ENCODE measurements around the gene C6orf58. TPM values are rescaled to one million over a fixed set of nuclear protein-coding genes. Genes with fewer than 3 reads are reported as not detected.

Gene C6orf58
- total RNA-seq (2014; rRNA removed; shearing (Covaris generic)) = not detected in 2 replicates

DNA sequence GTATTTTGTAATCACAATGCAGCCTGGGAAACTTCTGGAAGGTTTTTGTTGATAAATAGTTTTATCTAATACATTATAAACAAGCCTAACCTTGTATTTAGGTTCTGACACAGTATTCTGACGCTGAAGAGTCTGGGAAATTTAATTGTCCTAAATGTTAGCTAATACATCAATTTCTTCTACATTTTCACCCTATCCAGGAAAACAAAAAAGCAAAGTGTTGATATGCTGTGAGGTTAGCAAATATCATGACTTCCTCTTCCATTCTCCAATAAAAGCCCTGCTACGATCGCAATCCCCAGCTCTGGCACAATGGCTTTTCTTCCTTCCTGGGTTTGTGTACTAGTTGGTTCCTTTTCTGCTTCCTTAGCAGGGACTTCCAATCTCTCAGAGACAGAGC, at the start of gene C6orf58:
C6orf58 (plus strand) TSS at position 301 of the 400 bp plus-strand sequence; CDS start at position 313, 12 bp downstream.
- Histone ChIP-seq H3K4me3 (no peak within 1 kb of the TSS), H3K36me3 (no peaks in the 10 kb centered on the region), H3K9me3 (replicated peaks) (no peaks in the 10 kb centered on the region), H3K27me3 (no peaks in the 10 kb centered on the region), H3K27ac (no peak within 1 kb of the TSS), H3K4me1 (no peaks in the 10 kb centered on the region)
- no peak for DNase-seq

- Histone ChIP-seq H3K4me3 (no peak overlapping the region), H3K27me3 (0 out of 2 replicates have a peak, but pooled peaks cover 5% of the 10 kb centered on the region), H3K9me3 (replicated peaks) (no peaks in the 10 kb centered on the region), H3K4me1 (no peaks in the 10 kb centered on the region), H3K27ac (no peak overlapping the region), H3K36me3 (no peaks in the 10 kb centered on the region)
- DNase-seq = no peak
Observed at GRCh38 chr6:127533011-127533410, 44.0 kb upstream of the C6orf58 start.

DNA sequence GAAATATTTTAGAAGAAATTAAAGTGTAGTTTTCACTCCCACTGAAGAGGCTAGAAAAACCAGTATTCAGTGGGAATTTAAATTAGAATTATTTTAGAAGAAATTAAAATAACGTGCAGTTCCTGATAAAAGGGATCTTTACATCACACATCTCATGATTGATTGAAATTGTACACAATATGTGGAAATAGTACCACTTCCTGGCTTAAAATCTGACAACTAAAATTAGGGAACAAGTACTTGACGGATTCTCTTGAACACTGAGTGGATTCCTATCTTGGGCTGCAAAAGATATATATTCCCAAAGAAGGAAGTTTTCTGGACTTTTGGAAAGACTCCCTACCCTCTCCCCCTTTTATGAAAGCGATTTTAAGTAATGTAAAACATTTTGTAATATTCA, 43.2 kb upstream of the C6orf58 start:
- Histone ChIP-seq H3K27me3 (0 out of 2 replicates have a peak, but pooled peaks cover 5% of the 10 kb centered on the region), H3K36me3 (no peaks in the 10 kb centered on the region), H3K4me1 (no peaks in the 10 kb centered on the region), H3K27ac (no peak overlapping the region), H3K9me3 (replicated peaks) (no peaks in the 10 kb centered on the region), H3K4me3 (no peak overlapping the region)
- no peak for DNase-seq

DNA sequence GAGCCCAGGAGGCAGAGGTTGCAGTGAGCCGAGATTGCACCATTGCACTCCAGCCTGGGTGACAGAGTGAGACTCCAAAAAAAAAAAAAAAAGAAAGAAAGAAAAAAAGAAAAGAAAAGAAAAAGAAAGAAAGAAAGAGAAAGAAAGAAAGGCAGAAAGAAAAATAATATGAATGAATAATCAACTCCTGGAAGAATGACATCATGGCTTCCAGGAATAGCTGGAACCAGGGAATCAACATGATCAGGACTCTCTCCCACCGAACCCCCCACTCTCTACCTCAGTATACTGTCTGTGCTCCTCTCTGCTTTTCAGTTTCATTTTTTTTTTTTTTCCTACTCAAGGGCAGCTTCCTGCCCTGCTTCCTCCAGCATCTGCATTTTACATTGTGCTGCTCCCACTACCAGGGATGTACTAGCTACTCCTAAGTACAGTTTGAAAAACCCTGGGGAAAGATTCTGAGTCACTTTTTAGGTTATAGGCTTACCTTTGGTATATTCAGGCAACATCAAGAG, 38.2 kb upstream of the C6orf58 start:
- DNase-seq = no peak
- no peak overlapping the region for H3K4me3 ChIP-seq
- no peaks in the 10 kb centered on the region for H3K27me3 ChIP-seq
- no peaks in the 10 kb centered on the region for H3K9me3 ChIP-seq (replicated peaks)
- H3K4me1 ChIP-seq = no peaks in the 10 kb centered on the region
- H3K27ac ChIP-seq = no peak overlapping the region
- no peaks in the 10 kb centered on the region for H3K36me3 ChIP-seq

GRCh38 chr6:127539272-127539671, 37.7 kb upstream of the C6orf58 start:
- DNase-seq = peak in 1 of 2 experiments; percentile 24
- no peak overlapping the region for H3K4me3 ChIP-seq

GRCh38 chr6:127547215-127547614, 29.8 kb upstream of the C6orf58 start:
- H3K4me3 ChIP-seq = no peak overlapping the region
- H3K4me1 ChIP-seq = no peaks in the 10 kb centered on the region
- no peaks in the 10 kb centered on the region; the same call in 1 of the 2 replicates for H3K27me3 ChIP-seq
- H3K9me3 ChIP-seq (replicated peaks) = no peaks in the 10 kb centered on the region
- H3K27ac ChIP-seq = no peak overlapping the region
- no peaks in the 10 kb centered on the region for H3K36me3 ChIP-seq
- peak; percentile 15 to 24 for DNase-seq

More at GRCh38 chr6:127539272-127539671, 37.7 kb upstream of the C6orf58 start:
- Histone ChIP-seq H3K4me1 (no peaks in the 10 kb centered on the region), H3K36me3 (no peaks in the 10 kb centered on the region), H3K9me3 (replicated peaks) (no peaks in the 10 kb centered on the region), H3K27ac (no peak overlapping the region), H3K27me3 (no peaks in the 10 kb centered on the region)

DNA sequence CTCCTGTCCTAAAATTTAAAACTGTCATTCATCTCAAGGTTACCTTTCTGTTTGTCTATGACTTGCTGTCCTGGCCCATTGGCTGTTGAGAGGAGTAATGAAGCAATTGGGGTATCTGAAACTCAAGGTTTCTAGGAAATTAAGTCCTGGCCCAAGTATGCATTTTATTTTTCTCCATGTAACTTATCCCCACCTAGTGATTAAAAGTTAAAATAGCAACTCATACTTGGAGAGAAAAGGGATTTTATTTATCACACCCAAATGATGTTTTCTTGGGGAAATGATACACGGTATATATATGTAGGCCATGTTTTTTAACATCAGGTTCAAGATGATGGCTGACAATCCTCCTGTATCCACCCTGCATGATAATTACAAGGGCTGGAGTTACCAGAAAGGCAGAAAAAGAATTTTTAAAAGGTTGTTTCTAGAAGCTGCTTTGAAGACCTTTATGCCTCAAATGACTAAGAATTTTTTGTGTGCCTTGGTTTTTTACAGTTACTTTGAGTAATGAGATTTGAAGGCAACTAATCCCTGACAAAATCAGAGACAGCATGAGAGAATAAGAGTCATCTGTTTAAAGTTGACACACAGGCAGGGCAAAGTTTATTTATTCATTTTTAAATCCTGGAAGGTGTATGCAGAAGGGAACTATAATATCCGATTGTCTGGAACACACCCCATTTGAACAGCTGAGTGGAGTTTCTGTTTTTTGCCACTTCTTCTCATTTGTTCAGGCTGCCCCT, 28.9 kb upstream of the C6orf58 start:
- no peak overlapping the region for H3K4me3 ChIP-seq
- no peaks in the 10 kb centered on the region for H3K4me1 ChIP-seq
- no peaks in the 10 kb centered on the region for H3K9me3 ChIP-seq (replicated peaks)
- peak in 1 of 2 experiments; percentile 10 for DNase-seq
- no peaks in the 10 kb centered on the region; the same call in 1 of the 2 replicates for H3K27me3 ChIP-seq
- H3K36me3 ChIP-seq = no peaks in the 10 kb centered on the region
- H3K27ac ChIP-seq = no peak overlapping the region

- Histone ChIP-seq H3K27me3 (no peaks in the 10 kb centered on the region; the same call in 1 of the 2 replicates), H3K4me1 (no peaks in the 10 kb centered on the region), H3K27ac (no peak overlapping the region), H3K36me3 (no peaks in the 10 kb centered on the region), H3K4me3 (no peak overlapping the region), H3K9me3 (replicated peaks) (no peaks in the 10 kb centered on the region)
- DNase-seq = no peak
Observed at GRCh38 chr6:127550403-127550802, 26.6 kb upstream of the C6orf58 start.

- peak; percentile 30 to 65 for DNase-seq
Observed at GRCh38 chr6:127554435-127555006, 22.5 kb upstream of the C6orf58 start.

GRCh38 chr6:127561660-127562059, 15.3 kb upstream of the C6orf58 start:
- no peaks in the 10 kb centered on the region for H3K36me3 ChIP-seq
- H3K27ac ChIP-seq = no peak overlapping the region
- DNase-seq = peak in 1 of 2 experiments; percentile 16
- H3K4me1 ChIP-seq = no peaks in the 10 kb centered on the region
- H3K4me3 ChIP-seq = no peak overlapping the region
- H3K27me3 ChIP-seq = no peaks in the 10 kb centered on the region
- H3K9me3 ChIP-seq (replicated peaks) = no peaks in the 10 kb centered on the region

More at GRCh38 chr6:127554435-127555006, 22.5 kb upstream of the C6orf58 start:
- Histone ChIP-seq H3K9me3 (replicated peaks) (no peaks in the 10 kb centered on the region), H3K4me1 (no peaks in the 10 kb centered on the region), H3K27me3 (no peaks in the 10 kb centered on the region), H3K4me3 (no peak overlapping the region), H3K36me3 (no peaks in the 10 kb centered on the region), H3K27ac (no peak overlapping the region)

DNA sequence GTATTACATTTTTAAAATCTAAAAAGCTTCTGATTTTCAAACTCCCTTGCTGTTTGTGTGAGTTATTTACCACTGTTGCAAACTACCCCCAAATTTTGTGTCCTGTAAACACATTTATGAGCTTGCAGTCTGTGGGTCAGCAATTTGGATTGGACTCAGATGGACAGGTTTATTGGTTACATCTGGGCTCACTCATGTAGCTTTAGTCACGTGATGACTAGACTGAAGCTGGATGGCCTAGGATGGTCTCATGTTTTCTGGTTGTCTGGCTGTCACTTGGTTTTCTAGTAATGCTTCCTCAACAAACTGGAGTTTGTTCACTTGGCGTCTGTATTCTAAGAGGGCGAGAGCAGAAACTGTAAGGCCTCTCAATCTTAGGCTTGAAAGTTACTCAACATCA, 12.2 kb upstream of the C6orf58 start:
- DNase-seq = no peak
- Histone ChIP-seq H3K36me3 (no peaks in the 10 kb centered on the region), H3K4me3 (no peak overlapping the region), H3K9me3 (replicated peaks) (no peaks in the 10 kb centered on the region), H3K4me1 (no peaks in the 10 kb centered on the region), H3K27ac (no peak overlapping the region), H3K27me3 (no peaks in the 10 kb centered on the region)

DNA sequence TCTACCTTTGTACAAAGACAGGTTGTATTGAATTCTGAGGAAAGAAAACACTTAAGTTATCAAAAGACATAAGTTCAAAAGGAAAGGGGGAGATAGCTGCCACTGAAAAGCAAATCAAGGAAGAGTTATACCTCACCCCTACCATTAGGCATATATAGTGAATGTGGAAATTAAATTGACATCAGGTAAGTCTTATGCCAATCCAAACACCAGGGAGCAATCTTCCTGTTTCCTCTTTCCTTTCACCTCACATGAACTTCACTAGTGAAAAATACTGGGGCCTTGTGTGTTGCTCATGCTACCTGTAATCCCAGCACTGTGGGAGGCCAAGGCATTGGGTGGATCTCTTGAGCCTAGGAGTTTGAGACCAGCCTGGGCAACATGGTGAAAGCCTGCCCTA, 10.9 kb upstream of the C6orf58 start:
- Histone ChIP-seq H3K27me3 (no peaks in the 10 kb centered on the region), H3K36me3 (no peaks in the 10 kb centered on the region), H3K9me3 (replicated peaks) (no peaks in the 10 kb centered on the region), H3K4me3 (no peak overlapping the region), H3K27ac (no peak overlapping the region), H3K4me1 (no peaks in the 10 kb centered on the region)
- no peak for DNase-seq

GRCh38 chr6:127566651-127567050, 10.3 kb upstream of the C6orf58 start:
- H3K27me3 ChIP-seq = no peaks in the 10 kb centered on the region
- no peaks in the 10 kb centered on the region for H3K9me3 ChIP-seq (replicated peaks)
- DNase-seq = no peak
- no peaks in the 10 kb centered on the region for H3K4me1 ChIP-seq
- H3K4me3 ChIP-seq = no peak overlapping the region
- H3K27ac ChIP-seq = no peak overlapping the region
- H3K36me3 ChIP-seq = no peaks in the 10 kb centered on the region

- Histone ChIP-seq H3K36me3 (no peaks in the 10 kb centered on the region), H3K4me1 (no peaks in the 10 kb centered on the region), H3K27me3 (no peaks in the 10 kb centered on the region), H3K4me3 (no peak overlapping the region), H3K9me3 (replicated peaks) (no peaks in the 10 kb centered on the region), H3K27ac (no peak overlapping the region)
- no peak for DNase-seq
Observed at GRCh38 chr6:127567476-127567875, 9.5 kb upstream of the C6orf58 start.

- H3K4me3 ChIP-seq = no peak overlapping the region
- no peak for DNase-seq
- H3K27ac ChIP-seq = no peak overlapping the region
Observed at GRCh38 chr6:127570739-127571389, 6.1 kb upstream of the C6orf58 start.

More at GRCh38 chr6:127570739-127571389, 6.1 kb upstream of the C6orf58 start:
- Histone ChIP-seq H3K36me3 (no peaks in the 10 kb centered on the region), H3K27me3 (no peaks in the 10 kb centered on the region), H3K9me3 (replicated peaks) (no peaks in the 10 kb centered on the region), H3K4me1 (no peaks in the 10 kb centered on the region)

Data from SJCRH30 (cell line).